ENCODE data around the gene ELF2.

ELF2 gene

GRCh38 chr4:139212900-139213299, 35.9 kb upstream of the ELF2 start:
- TF ChIP-seq, protein P1, sequence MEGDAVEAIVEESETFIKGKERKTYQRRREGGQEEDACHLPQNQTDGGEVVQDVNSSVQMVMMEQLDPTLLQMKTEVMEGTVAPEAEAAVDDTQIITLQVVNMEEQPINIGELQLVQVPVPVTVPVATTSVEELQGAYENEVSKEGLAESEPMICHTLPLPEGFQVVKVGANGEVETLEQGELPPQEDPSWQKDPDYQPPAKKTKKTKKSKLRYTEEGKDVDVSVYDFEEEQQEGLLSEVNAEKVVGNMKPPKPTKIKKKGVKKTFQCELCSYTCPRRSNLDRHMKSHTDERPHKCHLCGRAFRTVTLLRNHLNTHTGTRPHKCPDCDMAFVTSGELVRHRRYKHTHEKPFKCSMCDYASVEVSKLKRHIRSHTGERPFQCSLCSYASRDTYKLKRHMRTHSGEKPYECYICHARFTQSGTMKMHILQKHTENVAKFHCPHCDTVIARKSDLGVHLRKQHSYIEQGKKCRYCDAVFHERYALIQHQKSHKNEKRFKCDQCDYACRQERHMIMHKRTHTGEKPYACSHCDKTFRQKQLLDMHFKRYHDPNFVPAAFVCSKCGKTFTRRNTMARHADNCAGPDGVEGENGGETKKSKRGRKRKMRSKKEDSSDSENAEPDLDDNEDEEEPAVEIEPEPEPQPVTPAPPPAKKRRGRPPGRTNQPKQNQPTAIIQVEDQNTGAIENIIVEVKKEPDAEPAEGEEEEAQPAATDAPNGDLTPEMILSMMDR (IDR thresholded peaks at IDR 0.05; ENCODE audit: control insufficient read depth, extremely low read depth, insufficient read depth), result no peak
- no peak for DNase-seq (ENCODE audit: low read depth)

GRCh38 chr4:139210486-139210885, 33.5 kb upstream of the ELF2 start:
- TF ChIP-seq, protein P1 (IDR thresholded peaks at IDR 0.05; ENCODE audit: control insufficient read depth, extremely low read depth, insufficient read depth), result no peak
- no peak for DNase-seq (ENCODE audit: low read depth)
- no peak overlapping the region for H3K4me3 ChIP-seq (ENCODE audit: low read depth, low read length)

More at GRCh38 chr4:139212900-139213299, 35.9 kb upstream of the ELF2 start:
- no peak overlapping the region for H3K4me3 ChIP-seq (ENCODE audit: low read depth, low read length)

GRCh38 chr4:139209470-139210063, 32.5 kb upstream of the ELF2 start:
- TF ChIP-seq, protein P1 (IDR thresholded peaks at IDR 0.05; ENCODE audit: control insufficient read depth, extremely low read depth, insufficient read depth), result no peak
- DNase-seq (ENCODE audit: low read depth), result no peak
- H3K4me3 ChIP-seq (ENCODE audit: low read depth, low read length), result no peak overlapping the region

DNA sequence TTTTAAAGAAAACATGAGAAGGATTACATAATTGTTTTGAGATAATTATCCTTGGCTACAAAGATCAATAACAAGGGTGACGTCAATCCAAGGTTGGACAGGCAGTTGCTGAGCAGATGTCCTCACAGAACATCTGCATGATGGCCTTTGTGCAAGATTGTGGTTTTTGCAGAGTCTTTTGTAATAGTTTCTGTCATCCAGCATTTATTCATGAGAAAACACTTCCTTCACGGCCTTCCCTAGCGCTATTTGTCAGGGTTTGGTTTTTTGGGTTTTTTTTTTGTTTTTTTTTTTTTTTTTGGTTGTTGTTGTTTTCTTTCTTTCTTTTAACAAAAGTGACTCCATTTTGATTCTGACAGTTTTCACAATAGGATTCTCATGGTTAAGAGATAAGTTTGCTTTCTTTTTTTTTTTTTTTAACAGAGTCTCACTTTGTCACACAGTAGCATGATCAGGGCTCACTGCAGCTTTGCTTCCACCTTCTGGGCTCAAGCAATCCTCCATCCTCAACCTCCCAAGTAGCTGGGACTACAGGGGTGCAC, 31.5 kb upstream of the ELF2 start:
- DNase-seq (ENCODE audit: low read depth), result no peak
- H3K4me3 ChIP-seq (ENCODE audit: low read depth, low read length), result no peak overlapping the region
- TF ChIP-seq, protein P1 (IDR thresholded peaks at IDR 0.05; ENCODE audit: control insufficient read depth, extremely low read depth, insufficient read depth), result no peak

DNA sequence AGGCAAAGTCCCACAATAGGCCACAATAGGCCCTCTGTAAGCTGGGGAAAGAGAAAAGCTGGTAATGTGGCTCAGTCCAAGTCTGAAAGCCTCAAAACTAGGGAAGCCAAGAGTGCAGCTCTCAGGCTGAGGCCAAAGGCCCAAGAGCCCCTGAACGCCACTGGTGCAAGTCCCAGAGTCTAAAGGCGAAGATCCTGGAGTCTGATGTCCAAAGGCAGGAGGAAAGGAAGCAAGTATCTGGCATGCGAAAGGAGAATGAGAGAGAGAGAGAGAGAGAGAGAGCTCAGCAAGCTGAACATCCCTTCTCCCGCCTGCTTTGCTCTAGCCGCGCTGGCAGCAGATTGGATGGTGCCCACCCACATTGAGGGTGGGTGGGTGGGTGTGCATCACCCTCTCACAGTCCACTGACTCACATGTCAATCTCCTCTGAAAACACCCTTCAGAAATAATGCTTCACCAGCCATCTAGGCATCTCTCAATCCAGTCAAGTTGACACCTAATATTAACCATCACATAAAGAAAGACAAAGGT, 30.9 kb upstream of the ELF2 start:
- TF ChIP-seq, protein P1 (IDR thresholded peaks at IDR 0.05; ENCODE audit: control insufficient read depth, extremely low read depth, insufficient read depth), result no peak
- DNase-seq (ENCODE audit: low read depth), result no peak
- H3K4me3 ChIP-seq (ENCODE audit: low read depth, low read length), result no peak overlapping the region

DNA sequence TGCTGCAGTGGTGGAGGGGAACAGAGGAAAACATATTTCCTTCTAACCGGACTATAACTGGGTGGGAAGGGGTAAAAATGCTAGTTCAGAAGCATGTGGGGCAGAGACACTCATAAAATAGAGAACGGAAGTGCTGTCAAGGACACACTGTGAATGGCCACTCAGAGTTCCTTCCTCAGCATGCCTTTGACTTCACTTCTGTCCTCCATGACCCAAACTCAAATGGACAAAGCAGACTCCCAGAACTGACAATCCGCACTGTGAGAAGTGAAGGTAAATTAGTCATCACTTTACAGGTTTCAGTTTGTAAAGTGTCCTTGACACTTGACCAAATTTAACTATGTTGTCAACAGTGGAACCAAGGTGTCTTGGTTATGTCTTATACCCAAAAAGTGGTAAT, 30.2 kb upstream of the ELF2 start:
- TF ChIP-seq, protein P1 (IDR thresholded peaks at IDR 0.05; ENCODE audit: control insufficient read depth, extremely low read depth, insufficient read depth), result no peak
- no peak overlapping the region for H3K4me3 ChIP-seq (ENCODE audit: low read depth, low read length)
- no peak for DNase-seq (ENCODE audit: low read depth)

DNA sequence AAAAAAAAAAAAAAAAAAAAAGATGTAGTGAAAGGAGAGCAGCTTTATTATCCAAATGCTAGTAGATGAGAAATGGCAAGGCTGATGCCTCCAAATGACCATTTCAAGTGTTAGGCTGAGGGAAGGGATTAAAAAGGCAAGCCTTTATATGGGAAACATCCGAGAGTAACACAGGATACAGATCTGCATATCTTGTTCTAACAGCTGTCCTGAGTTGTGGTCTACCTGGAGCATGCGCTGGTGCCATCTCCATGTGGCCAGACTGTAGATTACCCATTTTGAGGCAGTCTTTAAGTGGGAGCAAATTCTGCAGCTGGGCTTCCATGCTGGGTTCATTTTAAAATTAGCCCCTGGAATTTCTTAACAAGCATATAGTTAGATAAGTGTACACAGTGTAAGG, 26.0 kb upstream of the ELF2 start:
- H3K4me3 ChIP-seq (ENCODE audit: low read depth, low read length), result no peak overlapping the region
- DNase-seq (ENCODE audit: low read depth), result no peak
- TF ChIP-seq, protein P1 (IDR thresholded peaks at IDR 0.05; ENCODE audit: control insufficient read depth, extremely low read depth, insufficient read depth), result no peak

All from LNCaP clone FGC (cell line).